GM12878 (cell line): ENCODE data around the gene ZC3H12D. TPM values are rescaled to one million over a fixed set of nuclear protein-coding genes. Genes with fewer than 3 reads are reported as not detected.
A peak's percentile ranks its signal among the peaks of the same experiment; 100 is the strongest.

ENCODE experiments used
- ATF2 ChIP-seq: IDR thresholded peaks from 2 replicates; pipeline ENCODE4 v1.6.1; 2012; ENCODE audit warnings: low read length, inconsistent platforms
- CHD2 ChIP-seq: IDR thresholded peaks from 2 replicates; pipeline ENCODE4 v1.6.1; 2011; ENCODE audit warnings: low read depth, low read length, improper control_type of control experiment, borderline replicate concordance
- CREM ChIP-seq: IDR thresholded peaks from 2 replicates; pipeline ENCODE4 v1.6.1; 2014; ENCODE audit warnings: antibody characterized with exemption, low read depth
- E4F1 ChIP-seq: fragments of 450-650 bp; IDR thresholded peaks from 2 replicates; pipeline ENCODE4 v1.6.1; 2018; ENCODE audit warnings: borderline replicate concordance, mild to moderate bottlenecking; ENCODE audit not compliant: partially characterized antibody
- EP300 ChIP-seq, 2 experiments: fragments of 150-350 bp in 1 of 2; IDR thresholded peaks; 2 replicates each; pipeline ENCODE4 v1.6.1; 2011 to 2012; ENCODE audit warnings: low read depth in 2 of 2, low read length in 2 of 2, borderline replicate concordance in 1 of 2, improper control_type of control experiment in 1 of 2, inconsistent platforms in 1 of 2; ENCODE audit not compliant: control insufficient read depth in 1 of 2
- JUNB ChIP-seq: IDR thresholded peaks from 2 replicates; pipeline ENCODE4 v1.6.1; 2016; ENCODE audit warnings: antibody characterized with exemption, mild to moderate bottlenecking
- NFXL1 ChIP-seq: fragments of 450-650 bp; IDR thresholded peaks from 2 replicates; pipeline ENCODE4 v1.6.1; 2017; ENCODE audit warnings: antibody characterized with exemption, mild to moderate bottlenecking, borderline replicate concordance
- NFYB ChIP-seq: IDR thresholded peaks from 2 replicates; pipeline ENCODE4 v1.6.1; 2011; ENCODE audit warnings: low read depth, mild to moderate bottlenecking, low read length, improper control_type of control experiment, moderate library complexity; ENCODE audit not compliant: insufficient read depth
- PAX5 ChIP-seq: IDR thresholded peaks from 2 replicates; pipeline ENCODE4 v1.6.1; 2011; ENCODE audit warnings: low read depth, low read length, borderline replicate concordance
- RAD21 ChIP-seq: IDR thresholded peaks from 2 replicates; pipeline ENCODE4 v1.6.1; 2011; ENCODE audit warnings: mild to moderate bottlenecking, low read depth, low read length, moderate library complexity; ENCODE audit not compliant: insufficient read depth
- RUNX3 ChIP-seq: IDR thresholded peaks from 2 replicates; pipeline ENCODE4 v1.6.1; 2012; ENCODE audit warnings: low read length, inconsistent platforms
- SMC3 ChIP-seq: IDR thresholded peaks from 2 replicates; pipeline ENCODE4 v1.6.1; 2011; ENCODE audit warnings: low read length, improper control_type of control experiment, borderline replicate concordance
- SREBF2 ChIP-seq: IDR thresholded peaks from 2 replicates; pipeline ENCODE4 v1.6.1; 2012; ENCODE audit warnings: mild to moderate bottlenecking, low read length
- ZNF207 ChIP-seq: fragments of 450-650 bp; IDR thresholded peaks from 2 replicates; pipeline ENCODE4 v1.6.1; 2014; ENCODE audit warnings: antibody characterized with exemption, mild to moderate bottlenecking, borderline replicate concordance
- ZSCAN29 ChIP-seq: fragments of 450-650 bp; IDR thresholded peaks from 2 replicates; pipeline ENCODE4 v1.6.1; 2017; ENCODE audit warnings: mild to moderate bottlenecking, moderate library complexity
- polyA plus RNA-seq, 11 experiments: library from polyadenylated mRNA; depleted of rRNA in 4 of 11; unstranded in 6 of 11; stranded (reverse) in 5 of 11; fragments of >200 nt; fragmentation: Nextera tagmentation in 4 of 11; fragmentation: Illumina TruSeq in 1 of 11; extraction: Ambion mirVana in 4 of 11; extraction: Trizol in 1 of 11; gene quantifications; 1 replicate in 1 of 11; 2 replicates in 10 of 11; pipeline versions ENCODE4 v1.2.1 to v1.2.3, GENCODE V29; 2011 to 2016; ENCODE audit warnings: inconsistent platforms in 2 of 11, missing spikeins in 2 of 11, low read depth in 1 of 11
- total RNA-seq, 4 experiments: library from RNA; depleted of rRNA in 3 of 4; stranded (reverse); fragments of >200 nt in 3 of 4; fragmentation: Illumina TruSeq in 1 of 4; extraction: Trizol in 1 of 4; gene quantifications; 2 replicates each; pipeline versions ENCODE4 v1.2.1 to v1.2.3, GENCODE V29; 2013 to 2021
- TF ChIP-seq, protein P1 (sequence below): fragments of 450-650 bp; IDR thresholded peaks from 2 replicates; pipeline ENCODE4 v1.6.1; 2017; ENCODE audit warnings: mild to moderate bottlenecking, low read depth, inconsistent platforms; ENCODE audit not compliant: poor library complexity, severe bottlenecking
- TF ChIP-seq, protein P2 (sequence below): IDR thresholded peaks from 2 replicates; pipeline ENCODE4 v1.6.1; 2011; ENCODE audit warnings: low read depth, low read length, improper control_type of control experiment, borderline replicate concordance
- TF ChIP-seq, protein P3 (sequence below): fragments of 450-650 bp; IDR thresholded peaks from 2 replicates; pipeline ENCODE4 v1.6.1; 2017; ENCODE audit warnings: mild to moderate bottlenecking, moderate library complexity

ZC3H12D gene
- total and polyA plus RNA-seq, 10 of the 15 experiments (the other 5 are each of a cell fraction or from before 2014, with no cell fraction given), result 1.4 to 29.7 (median 8.8) TPM

DNA sequence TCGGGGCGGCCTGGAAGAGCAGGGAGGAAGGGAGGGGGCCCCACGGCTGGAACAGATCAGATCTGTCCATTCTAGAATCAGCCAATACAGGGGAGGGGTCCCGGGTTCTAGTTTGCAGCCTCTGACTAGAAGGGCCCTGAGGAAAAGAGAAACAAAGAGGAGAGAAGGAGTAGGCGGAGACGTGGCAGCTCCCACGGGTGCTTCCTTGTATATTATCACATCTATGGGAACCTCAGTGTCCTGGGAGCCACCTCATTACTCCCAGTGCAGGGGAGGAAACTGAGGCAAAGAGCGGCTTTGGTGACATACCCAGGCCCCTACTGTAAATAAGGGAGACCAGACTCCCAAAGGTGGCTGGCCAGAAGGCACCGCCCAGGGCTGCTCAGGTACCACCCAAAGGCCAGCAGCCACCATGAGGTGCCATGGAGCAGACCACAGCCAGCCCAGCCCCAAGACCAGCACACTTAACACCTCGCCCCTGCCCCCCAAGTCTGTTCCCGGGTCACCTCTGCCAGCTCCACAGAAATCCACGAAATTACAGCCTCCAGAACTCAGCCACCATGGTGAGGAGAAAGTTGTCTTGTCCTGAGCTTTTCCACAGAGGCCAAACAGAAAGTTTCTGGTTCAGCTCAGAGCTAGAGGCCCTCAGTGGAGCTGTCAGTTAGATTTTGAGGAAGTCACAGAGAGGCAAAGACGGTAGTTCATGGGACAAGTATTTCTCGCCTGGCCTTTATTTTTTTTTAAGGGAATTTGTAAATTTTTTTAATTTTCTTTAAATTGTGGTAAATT lies 2.1 kb downstream of the ZC3H12D start (continued):
- TF ChIP-seq ATF2 (no peak), SMC3 (no peak), RUNX3 (no peak), EP300 (IDR thresholded peaks at IDR 0.05; ENCODE audit: borderline replicate concordance in 1 of 2, control insufficient read depth in 1 of 2, low read depth in 2 of 2, low read length in 2 of 2) (0 out of 4 replicates have a peak, but pooled peaks of 1 of the 2 experiments have one; percentile 3), NFXL1 (no peak), CREM (no peak), NFYB (no peak), CHD2 (no peak), ZSCAN29 (no peak), ZNF207 (no peak; the same call in 1 of the 2 replicates), SREBF2 (no peak), JUNB (no peak), RAD21 (no peak), E4F1 (no peak), PAX5 (no peak)
- TF ChIP-seq, protein P1, sequence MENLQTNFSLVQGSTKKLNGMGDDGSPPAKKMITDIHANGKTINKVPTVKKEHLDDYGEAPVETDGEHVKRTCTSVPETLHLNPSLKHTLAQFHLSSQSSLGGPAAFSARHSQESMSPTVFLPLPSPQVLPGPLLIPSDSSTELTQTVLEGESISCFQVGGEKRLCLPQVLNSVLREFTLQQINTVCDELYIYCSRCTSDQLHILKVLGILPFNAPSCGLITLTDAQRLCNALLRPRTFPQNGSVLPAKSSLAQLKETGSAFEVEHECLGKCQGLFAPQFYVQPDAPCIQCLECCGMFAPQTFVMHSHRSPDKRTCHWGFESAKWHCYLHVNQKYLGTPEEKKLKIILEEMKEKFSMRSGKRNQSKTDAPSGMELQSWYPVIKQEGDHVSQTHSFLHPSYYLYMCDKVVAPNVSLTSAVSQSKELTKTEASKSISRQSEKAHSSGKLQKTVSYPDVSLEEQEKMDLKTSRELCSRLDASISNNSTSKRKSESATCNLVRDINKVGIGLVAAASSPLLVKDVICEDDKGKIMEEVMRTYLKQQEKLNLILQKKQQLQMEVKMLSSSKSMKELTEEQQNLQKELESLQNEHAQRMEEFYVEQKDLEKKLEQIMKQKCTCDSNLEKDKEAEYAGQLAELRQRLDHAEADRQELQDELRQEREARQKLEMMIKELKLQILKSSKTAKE, result peak; percentile 64
- TF ChIP-seq, protein P2, sequence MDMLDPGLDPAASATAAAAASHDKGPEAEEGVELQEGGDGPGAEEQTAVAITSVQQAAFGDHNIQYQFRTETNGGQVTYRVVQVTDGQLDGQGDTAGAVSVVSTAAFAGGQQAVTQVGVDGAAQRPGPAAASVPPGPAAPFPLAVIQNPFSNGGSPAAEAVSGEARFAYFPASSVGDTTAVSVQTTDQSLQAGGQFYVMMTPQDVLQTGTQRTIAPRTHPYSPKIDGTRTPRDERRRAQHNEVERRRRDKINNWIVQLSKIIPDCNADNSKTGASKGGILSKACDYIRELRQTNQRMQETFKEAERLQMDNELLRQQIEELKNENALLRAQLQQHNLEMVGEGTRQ, result no peak
- TF ChIP-seq, protein P3, sequence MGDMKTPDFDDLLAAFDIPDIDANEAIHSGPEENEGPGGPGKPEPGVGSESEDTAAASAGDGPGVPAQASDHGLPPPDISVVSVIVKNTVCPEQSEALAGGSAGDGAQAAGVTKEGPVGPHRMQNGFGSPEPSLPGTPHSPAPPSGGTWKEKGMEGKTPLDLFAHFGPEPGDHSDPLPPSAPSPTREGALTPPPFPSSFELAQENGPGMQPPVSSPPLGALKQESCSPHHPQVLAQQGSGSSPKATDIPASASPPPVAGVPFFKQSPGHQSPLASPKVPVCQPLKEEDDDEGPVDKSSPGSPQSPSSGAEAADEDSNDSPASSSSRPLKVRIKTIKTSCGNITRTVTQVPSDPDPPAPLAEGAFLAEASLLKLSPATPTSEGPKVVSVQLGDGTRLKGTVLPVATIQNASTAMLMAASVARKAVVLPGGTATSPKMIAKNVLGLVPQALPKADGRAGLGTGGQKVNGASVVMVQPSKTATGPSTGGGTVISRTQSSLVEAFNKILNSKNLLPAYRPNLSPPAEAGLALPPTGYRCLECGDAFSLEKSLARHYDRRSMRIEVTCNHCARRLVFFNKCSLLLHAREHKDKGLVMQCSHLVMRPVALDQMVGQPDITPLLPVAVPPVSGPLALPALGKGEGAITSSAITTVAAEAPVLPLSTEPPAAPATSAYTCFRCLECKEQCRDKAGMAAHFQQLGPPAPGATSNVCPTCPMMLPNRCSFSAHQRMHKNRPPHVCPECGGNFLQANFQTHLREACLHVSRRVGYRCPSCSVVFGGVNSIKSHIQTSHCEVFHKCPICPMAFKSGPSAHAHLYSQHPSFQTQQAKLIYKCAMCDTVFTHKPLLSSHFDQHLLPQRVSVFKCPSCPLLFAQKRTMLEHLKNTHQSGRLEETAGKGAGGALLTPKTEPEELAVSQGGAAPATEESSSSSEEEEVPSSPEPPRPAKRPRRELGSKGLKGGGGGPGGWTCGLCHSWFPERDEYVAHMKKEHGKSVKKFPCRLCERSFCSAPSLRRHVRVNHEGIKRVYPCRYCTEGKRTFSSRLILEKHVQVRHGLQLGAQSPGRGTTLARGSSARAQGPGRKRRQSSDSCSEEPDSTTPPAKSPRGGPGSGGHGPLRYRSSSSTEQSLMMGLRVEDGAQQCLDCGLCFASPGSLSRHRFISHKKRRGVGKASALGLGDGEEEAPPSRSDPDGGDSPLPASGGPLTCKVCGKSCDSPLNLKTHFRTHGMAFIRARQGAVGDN, result peak; percentile 82
